GM12875 (cell line): Measurements from ENCODE around the gene EZH2.

ENCODE experiments used
- H3K4me3 ChIP-seq: one replicate; pipeline ENCODE4 v1.5.1; 2011; ENCODE audit warnings: low read depth, low read length, control low read depth
- TF ChIP-seq, protein P1 (sequence below): IDR thresholded peaks from 2 replicates; pipeline ENCODE4 v1.5.1; 2011; ENCODE audit warnings: low read depth, mild to moderate bottlenecking, control low read depth, inconsistent platforms, low read length, moderate library complexity, borderline replicate concordance; ENCODE audit not compliant: insufficient read depth

EZH2 gene

DNA sequence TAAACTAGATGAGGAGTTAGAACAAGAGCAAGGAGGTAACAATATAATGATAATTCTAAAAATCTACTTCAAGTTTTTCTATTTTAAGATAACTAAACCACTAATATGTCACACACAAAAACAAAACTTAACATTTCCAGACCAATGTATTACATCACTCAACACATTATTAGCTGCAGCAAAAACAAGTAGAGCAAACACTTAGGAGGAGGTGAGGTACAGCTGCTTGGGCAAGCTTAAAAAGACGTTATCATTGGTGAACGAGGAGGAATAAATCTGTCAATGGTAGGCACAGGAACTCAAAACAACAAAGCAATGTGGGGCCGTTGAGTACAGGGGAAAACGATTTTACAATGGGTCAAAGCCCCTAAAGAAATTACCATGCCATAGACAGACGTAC is 58.8 kb downstream of the EZH2 start:
- no peak overlapping the region for H3K4me3 ChIP-seq
- TF ChIP-seq, protein P1, sequence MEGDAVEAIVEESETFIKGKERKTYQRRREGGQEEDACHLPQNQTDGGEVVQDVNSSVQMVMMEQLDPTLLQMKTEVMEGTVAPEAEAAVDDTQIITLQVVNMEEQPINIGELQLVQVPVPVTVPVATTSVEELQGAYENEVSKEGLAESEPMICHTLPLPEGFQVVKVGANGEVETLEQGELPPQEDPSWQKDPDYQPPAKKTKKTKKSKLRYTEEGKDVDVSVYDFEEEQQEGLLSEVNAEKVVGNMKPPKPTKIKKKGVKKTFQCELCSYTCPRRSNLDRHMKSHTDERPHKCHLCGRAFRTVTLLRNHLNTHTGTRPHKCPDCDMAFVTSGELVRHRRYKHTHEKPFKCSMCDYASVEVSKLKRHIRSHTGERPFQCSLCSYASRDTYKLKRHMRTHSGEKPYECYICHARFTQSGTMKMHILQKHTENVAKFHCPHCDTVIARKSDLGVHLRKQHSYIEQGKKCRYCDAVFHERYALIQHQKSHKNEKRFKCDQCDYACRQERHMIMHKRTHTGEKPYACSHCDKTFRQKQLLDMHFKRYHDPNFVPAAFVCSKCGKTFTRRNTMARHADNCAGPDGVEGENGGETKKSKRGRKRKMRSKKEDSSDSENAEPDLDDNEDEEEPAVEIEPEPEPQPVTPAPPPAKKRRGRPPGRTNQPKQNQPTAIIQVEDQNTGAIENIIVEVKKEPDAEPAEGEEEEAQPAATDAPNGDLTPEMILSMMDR, result no peak

DNA sequence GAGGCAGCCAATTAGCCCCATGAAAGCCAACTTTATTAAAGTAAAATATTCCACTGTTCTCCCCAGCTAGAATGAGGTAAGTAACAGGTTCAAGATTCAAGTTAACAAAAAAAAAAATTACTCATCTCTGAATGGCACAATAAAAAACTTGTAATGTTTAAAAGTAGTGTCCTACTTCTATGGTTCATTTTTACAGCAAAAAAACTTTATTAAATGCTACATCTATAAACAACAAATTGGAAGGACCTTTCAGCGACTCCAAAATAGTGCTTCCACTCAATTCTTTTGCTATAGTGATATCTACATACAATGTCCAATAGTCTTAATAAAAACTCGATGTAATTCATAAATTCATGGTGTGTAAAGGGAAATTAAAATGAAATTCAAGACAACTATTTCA is 59.2 kb downstream of the EZH2 start:
- TF ChIP-seq, protein P1, result no peak
- H3K4me3 ChIP-seq, result no peak overlapping the region

DNA sequence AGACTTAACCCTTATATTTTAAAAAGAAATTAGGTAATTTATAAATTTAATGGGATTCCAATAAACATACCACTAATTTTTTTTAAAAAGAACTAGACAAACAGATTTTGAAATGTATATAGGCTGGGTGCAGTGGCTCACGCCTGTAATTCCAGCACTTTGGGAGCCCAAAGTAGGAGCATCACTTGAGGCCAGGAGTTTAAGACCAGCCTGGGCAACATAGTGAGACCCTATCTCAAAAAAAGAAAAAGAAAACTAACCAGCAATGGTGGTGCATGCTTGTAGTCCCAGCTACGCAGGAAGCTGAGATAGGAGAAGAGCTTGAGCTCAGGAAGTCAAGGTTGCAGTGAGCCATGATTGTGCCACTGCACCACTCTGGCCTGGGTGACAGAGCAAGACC is 62.7 kb downstream of the EZH2 start:
- TF ChIP-seq, protein P1, result no peak
- H3K4me3 ChIP-seq, result no peak overlapping the region

DNA sequence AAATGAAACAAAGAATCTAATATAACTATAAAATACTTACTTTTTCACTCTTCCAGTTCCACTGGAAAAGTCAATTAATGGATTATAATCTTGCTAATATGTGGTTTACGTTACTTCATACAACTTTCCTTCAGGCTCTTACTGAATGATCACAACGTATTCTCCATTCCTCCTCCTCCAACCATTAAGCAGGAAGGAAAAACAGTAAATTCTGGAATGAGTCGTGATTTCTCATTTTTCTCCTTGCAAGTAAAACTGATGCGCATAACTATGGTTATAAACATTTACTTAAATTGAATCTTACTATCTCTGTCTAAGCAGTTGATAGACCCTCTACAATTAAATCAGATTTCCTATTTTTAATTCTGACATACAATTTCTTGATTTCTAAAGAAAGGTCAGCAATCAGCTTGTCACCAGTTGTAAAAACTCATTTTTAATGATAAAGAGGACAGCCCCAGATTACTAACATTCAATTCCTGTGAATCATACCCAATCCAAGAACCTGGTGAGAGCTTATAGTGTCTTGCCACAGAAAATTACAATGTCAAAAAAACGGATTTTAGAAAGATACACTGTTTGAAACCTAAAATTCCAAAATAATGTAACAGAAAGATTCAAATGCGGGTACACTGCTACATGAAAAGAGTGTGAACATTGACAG is 64.3 kb downstream of the EZH2 start:
- TF ChIP-seq, protein P1, result no peak
- no peak overlapping the region for H3K4me3 ChIP-seq

DNA sequence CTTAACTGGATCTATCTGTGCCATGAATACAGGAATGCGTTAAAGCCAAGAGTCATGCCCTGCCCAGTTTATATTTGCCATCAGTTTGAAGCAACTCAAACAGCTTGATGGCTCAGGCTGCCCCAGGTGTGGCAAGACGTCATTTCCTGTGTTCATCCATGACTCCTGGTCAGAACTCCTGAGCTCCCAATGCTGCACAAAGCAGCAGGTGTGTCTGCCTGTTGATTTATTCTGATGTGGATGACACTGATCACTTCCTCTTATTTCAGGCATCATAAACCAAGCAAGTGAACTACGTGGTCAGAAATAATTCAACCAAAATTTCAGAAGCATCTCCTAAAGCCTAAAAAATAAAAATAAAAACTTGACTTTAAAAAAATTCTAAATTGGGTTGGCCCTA is 68.5 kb downstream of the EZH2 start:
- TF ChIP-seq, protein P1, result no peak
- no peak overlapping the region for H3K4me3 ChIP-seq

DNA sequence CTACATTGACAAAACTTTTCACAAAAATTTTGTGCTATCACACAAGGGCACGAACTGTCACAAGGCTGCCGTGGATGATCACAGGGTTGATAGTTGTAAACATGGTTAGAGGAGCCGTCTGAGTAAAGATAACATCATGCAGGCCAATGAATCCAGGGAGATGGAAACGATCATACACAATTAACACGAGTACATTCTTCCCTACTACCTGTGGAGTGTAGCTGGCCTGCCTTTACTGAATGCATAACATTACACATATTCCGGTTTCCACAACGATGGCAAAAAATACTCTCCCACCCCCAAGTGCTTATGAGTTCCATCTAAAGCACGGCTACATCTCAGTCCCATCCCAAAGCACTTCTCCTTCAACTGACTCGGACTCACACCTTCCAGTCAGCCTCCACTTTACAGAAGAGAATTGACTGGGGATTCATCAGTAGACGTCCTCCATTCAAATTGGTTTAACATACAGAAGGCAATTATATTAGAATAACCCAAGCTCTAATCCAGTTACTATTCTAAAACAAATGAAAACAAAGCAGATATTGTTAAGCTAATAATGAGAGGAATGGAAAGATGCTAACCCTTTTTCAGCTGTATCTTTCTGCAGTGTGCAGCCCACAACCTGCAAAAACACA is 69.0 kb downstream of the EZH2 start:
- TF ChIP-seq, protein P1, result no peak
- H3K4me3 ChIP-seq, result no peak overlapping the region

DNA sequence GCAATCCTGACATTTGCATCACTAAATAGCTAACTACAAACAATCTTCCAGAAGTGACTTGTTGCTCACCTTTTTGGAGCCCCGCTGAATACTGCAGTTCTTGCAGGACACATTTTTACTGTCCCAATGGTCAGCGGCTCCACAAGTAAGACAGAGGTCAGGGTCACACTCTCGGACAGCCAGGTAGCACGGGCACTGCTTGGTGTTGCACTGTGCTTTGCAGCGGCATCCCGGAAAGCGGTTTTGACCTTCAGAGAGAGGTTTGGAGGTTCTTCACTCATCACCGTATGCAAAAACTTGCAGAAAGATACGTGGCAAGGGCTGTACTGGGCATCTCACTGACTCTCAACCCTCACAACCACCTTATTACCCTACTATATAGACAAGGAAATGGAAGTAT is 70.2 kb downstream of the EZH2 start:
- TF ChIP-seq, protein P1, result no peak
- no peak overlapping the region for H3K4me3 ChIP-seq
